Left forelimb (tissue), 1 donor: ENCODE measurements around the gene CTDP1.

Experiments used
- DNase-seq: peaks from one replicate; pipeline ENCODE4 v3.0.0-alpha.2; 2018; ENCODE audit warnings: low spot score

Gene CTDP1

GRCh38 chr18:79784965-79785770 is 105.6 kb downstream of the CTDP1 start:
- no peak for DNase-seq

DNA sequence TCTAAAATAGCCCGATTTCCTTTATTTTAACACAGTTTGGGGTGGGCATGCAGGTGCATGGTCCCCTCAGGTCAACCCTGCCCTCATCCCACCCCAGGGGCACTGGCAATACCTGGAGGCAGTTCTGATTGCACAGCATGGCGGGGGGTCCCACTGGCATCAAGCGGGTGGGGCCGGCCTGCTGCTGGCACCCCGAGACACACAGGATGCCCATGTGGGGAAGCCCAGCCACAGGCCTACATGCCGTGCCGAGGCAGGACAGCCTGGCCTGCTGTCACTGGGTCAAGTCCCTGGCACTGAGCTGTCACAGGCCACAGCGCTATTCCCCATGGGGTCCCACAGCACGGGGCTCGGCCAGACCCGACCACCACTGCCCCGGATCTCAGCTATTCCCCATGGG is 106.2 kb downstream of the CTDP1 start:
- DNase-seq, result no peak

- DNase-seq, result no peak
These were observed 106.7 kb downstream of the CTDP1 start for GRCh38 chr18:79786304-79786703.

DNA sequence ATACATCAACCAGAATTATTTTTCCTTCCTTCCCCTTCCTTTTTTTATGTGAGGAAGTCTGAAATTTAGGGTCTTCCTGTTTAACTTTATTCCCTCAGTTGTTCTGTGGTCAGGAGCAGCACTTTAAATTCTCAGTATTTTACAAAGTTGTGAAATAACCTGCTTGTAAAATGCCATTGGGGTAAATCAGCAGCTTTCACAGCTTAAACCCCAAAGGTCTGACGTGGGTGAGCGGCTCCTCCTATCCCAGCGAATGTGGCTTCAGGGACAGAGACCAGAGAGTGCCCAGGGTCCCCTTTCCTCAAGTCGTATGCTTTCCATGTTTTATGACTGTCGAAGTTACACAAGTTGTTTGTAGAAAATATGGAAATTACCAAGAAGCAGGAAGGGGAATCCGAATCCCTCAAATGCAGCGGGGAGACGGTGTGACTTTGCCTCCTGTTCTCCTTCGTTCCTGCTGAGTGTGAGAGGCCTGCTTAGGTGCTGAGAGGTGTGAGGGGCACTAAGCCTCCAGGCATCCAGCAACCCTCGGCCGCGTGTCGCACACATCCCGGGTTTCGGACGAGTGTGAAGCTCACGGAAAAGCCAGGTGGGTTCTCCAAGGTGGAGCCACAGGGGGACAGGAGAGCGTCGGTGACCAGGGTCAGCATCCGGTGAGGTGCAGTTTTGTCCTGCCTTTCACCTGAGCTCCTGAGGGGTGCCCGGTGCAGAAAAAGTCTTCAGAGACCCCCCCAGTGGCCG is 107.4 kb downstream of the CTDP1 start:
- DNase-seq, result no peak

DNA sequence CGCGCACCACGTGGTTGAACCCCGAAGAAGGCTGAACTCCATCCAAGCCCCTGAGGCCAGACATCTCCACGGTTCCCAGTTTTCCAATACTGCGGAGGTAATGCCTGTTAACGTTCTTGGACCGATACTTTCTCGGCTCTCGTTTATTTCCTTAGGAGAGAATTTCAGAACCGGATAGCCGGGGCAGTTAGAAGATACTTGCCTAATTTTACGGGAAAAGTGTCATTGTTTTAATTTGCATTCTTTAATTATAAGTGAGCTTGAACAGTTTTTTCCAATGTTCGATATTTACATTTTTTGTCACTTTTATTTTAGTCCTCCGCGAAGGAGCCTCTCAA is 107.9 kb downstream of the CTDP1 start:
- no peak for DNase-seq

GRCh38 chr18:79787865-79788733 is 108.5 kb downstream of the CTDP1 start:
- DNase-seq, result no peak

- no peak for DNase-seq
These were observed 109.1 kb downstream of the CTDP1 start for GRCh38 chr18:79788734-79789085.

DNA sequence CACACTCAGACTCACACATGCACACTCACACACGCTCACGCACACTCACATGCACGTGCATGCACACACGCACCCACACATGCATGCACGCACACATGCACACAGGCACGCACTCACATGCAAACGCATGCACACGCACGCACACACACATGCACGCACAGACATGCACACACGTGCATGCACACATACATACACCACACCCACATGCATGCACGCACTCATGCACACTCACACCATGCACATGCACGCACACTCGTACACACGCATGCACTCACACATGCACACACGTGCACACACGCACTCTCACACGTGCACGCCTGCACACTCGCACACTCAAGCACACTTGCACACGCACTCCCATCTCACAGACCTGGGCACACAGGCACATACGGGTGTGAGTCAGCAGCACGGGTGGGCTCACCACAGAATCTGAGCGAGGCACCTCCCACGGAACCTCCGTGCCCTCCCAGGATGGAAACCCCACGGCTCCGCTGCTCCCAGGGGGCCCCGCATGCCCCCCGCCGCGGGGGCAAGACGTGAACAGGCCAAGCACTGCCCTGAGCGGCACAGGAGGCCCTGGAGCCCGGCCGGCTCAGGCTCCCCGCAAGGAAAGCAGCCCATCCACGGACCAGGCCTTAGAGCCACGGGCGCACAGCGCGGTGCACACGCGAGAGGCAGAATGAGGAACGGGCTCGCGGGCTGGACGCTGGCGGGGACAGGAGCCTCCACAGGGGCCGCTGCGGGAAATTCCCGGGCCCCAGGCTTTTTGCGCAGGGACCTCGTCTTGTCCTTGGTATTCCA is 109.7 kb downstream of the CTDP1 start:
- DNase-seq, result no peak

- DNase-seq, result no peak
These were observed 110.6 kb downstream of the CTDP1 start for GRCh38 chr18:79789901-79790890.

GRCh38 chr18:79790996-79791972 is 111.7 kb downstream of the CTDP1 start:
- no peak for DNase-seq

DNA sequence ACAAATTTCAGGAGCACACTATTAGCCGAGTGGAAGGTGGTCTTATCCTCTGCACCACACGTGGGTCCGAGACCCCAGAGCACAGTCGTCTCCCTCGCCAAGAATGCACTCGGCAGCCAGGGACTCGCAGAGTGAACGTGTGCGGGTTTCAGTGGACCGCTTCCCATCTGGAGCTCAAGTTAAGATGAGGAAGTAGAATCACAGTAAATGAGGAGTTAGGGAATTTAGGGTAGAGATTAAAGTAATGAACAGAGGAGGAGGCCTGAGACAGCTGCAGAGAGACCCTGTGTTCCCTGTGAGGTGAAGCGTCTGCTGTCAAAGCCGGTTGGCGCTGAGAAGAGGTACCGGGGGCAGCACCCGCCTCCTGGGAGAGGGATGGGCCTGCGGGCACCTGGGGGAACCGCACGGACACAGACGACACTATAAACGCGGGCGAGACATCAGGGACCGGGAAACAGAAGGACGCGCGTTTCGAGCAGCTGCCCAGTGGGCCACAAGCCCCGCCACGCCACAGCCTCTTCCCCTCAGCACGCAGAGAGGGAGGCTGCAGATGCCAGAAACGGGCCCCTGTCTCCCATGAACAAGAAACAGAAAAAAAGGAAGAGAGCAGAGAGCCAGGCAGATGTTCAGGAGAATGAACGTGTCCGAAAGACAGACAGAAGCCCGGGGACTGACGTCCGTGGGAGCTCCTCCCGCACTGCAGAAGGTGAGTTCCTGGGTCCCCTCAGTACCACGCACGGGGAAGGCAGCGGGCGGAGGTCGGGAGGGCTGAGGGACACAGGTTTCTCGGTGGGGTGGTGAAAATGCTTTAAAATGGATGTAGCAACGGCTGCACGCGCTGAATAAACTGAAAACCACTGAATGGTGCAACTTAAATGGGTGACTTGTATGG is 112.7 kb downstream of the CTDP1 start:
- no peak for DNase-seq

- DNase-seq, result no peak
These were observed 113.4 kb downstream of the CTDP1 start for GRCh38 chr18:79792988-79793355.

GRCh38 chr18:79794846-79795245 is 115.2 kb downstream of the CTDP1 start:
- no peak for DNase-seq

GRCh38 chr18:79795446-79795845 is 115.8 kb downstream of the CTDP1 start:
- DNase-seq, result no peak

DNA sequence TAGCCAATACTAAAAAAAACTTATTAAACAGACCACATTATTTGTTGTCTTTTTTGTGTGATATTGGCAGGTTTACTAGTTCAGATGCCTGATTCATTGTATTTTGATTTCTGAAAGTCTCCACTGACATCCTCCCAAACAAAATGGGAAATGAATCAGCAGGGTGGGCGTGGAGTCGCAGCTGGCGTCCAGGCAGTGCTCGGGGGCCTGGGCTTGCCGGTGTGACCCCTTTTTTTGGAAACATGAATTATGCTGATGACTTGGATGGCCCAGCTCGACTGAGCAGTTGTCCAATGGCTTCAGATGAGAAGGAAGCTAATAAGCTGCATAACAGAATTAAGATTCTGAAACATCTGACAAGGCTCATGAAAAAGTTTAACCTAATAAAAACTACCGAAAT is 116.4 kb downstream of the CTDP1 start:
- DNase-seq, result no peak

DNA sequence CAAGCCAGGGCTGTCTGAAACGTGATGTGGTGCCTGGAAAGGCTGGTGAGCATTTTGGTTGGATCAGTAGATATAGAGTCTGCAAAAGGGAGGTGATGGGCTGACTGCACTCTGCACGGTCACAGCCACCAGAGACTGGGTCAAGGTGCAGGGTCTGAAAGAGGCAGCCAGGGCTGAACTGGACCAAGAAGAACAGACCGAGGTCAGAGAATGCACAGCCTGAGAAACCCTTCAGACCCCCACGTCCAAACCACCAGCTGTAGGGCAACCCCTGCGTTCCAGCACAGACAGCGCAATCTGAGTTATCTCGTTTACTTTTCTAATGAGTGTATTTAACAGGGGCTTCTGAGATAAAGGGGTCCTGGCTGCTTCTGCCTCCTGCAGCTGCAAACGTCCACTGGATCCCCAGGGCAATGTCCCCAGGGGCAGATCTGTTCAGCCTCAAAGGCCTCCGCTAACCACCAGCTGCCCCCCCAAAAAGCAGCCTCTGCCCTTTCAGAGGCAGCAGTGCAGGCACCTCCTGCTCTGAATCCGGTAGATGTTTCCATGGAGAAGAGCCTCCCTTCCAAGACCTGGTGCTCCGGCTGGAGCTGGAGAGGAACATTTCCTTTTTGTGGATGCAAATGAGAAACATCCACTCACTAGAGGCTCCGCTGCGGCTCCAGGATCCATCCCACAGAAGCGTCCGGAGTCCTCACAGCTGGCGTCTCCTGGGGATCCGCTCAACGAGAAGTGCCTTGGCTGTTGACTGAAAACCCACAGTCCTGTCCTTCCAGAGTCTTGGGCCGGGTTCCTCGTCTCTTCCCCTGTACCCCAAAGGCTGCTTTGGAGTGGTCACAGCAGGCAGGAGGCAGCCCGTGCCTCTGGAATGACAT is 117.2 kb downstream of the CTDP1 start:
- no peak for DNase-seq
